Activated B cell treated with CpG ODN at 0.5 μM for 24 hours (primary cell): Measurements from ENCODE around the gene REPIN1. TPM values are rescaled to one million over a fixed set of nuclear protein-coding genes. Genes with fewer than 3 reads are reported as not detected.

Source experiments
- ATAC-seq: fragments of 200-7000 bp; cut with Tn5 transposase; one replicate; pipeline ENCODE4 v1.10.0; 2021; ENCODE audit warnings: low read depth, mild to moderate bottlenecking, moderate library complexity
- CTCF ChIA-PET: fragments of 350-600 bp; sonication (Branson Sonifier 250); formaldehyde crosslinking; loops from one replicate; lab custom pipeline; 2021; ENCODE audit warnings: antibody characterized with exemption; lab: Charles Lee
- POLR2A ChIA-PET: fragments of 350-600 bp; sonication (Branson Sonifier 250); formaldehyde crosslinking; loops from one replicate; lab custom pipeline; 2021; ENCODE audit warnings: antibody characterized with exemption; lab: Charles Lee
- DNase-seq: peaks from one replicate; pipeline ENCODE4 v3.0.0; 2022
- H3K27ac Mint-ChIP-seq: one replicate; pipeline ENCODE4 v1.8.0; 2020; ENCODE audit warnings: mixed read lengths
- H3K27me3 Mint-ChIP-seq: one replicate; pipeline ENCODE4 v1.8.0; 2021; ENCODE audit warnings: mixed read lengths
- H3K36me3 Mint-ChIP-seq: one replicate; pipeline ENCODE4 v1.8.0; 2021; ENCODE audit warnings: low read depth, mixed read lengths
- H3K4me1 Mint-ChIP-seq: one replicate; pipeline ENCODE4 v1.8.0; 2021; ENCODE audit warnings: mixed read lengths
- H3K4me3 Mint-ChIP-seq: one replicate; pipeline ENCODE4 v1.8.0; 2020; ENCODE audit warnings: mild to moderate bottlenecking, mixed read lengths
- H3K9me3 Mint-ChIP-seq: one replicate; pipeline ENCODE4 v1.8.0; 2020; ENCODE audit warnings: mixed read lengths
- CTCF ChIP-seq: fragments of 200-600 bp; IDR thresholded peaks from one replicate; pipeline ENCODE4 v1.8.0; 2022; ENCODE audit warnings: antibody characterized with exemption, mild to moderate bottlenecking
- intact Hi-C: fragments of 100-400 bp; cut with micrococcal nuclease; formaldehyde crosslinking; loops from one replicate; pipeline ENCODE4 v1.15.1; 2024
- total RNA-seq: library from RNA; stranded (reverse); gene quantifications from 2 replicates; pipeline ENCODE4 v1.2.3, GENCODE V29; 2022

REPIN1 gene
- total RNA-seq, 1 donor from 2014 or later = 116 TPM

- peak overlapping the region; percentile 91 for H3K27ac Mint-ChIP-seq
- peak overlapping the region; percentile 93 for H3K4me3 Mint-ChIP-seq
- ATAC-seq = peak; percentile 11
- intact Hi-C loops = loop anchor here (1.0 to 10.0 kb wide), 7 partner anchors 33 to 1191 kb away; partner anchors contain the start of genes RHEB and ZNF775
- H3K4me1 Mint-ChIP-seq = peaks cover 46% of the 10 kb centered on the region
- TF ChIP-seq CTCF = no peak
- H3K9me3 Mint-ChIP-seq = no peaks in the 10 kb centered on the region
- H3K27me3 Mint-ChIP-seq = no peaks in the 10 kb centered on the region
- ChIA-PET POLR2A (interaction anchor here (1.0 to 2.6 kb wide), 7 partner anchors 44 to 85 kb away, joined by 3 to 10 read pairs (median 4); no protein-coding TSS in a partner anchor), CTCF (interaction anchor here (0.7 to 0.9 kb wide), 2 partner anchors 38 to 82 kb away, joined by 3 to 4 read pairs; a partner anchor contains a TSS)
- H3K36me3 Mint-ChIP-seq = peaks cover 36% of the 10 kb centered on the region
- no peak for DNase-seq
Observed at GRCh38 chr7:150323682-150324372, 44.8 kb upstream of the REPIN1 start.

DNA sequence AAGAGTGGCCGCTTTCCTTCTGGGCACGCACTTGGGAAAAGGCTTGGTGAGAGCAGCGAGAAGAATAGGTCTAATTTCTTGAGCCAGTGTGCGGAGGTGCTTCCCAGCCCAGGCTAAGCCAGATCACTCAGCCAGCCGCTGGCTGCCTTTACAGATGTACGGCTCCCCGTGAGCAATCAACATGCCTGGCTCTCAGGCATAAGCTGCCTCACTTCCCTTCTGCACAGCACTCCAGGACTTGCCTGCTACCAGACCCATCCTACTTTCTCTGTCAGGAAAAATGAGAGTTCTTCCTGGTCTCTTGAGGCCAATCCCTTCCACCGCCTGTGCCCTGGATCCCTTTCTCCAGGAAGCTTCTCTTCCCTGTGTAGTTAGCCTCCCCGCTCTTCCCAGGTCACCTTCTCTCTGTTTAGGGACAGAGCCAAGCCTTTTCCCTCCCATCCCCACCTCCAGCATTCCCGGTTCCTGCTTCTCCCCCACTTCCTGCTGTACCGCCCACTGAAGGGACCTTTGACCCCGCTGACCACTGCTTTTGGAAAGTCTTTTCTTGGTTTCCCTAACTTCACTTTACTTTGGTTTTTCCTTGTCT lies 44.2 kb upstream of the REPIN1 start:
- Mint-ChIP-seq H3K4me3 (peak overlapping the region; percentile 93), H3K27ac (peak overlapping the region; percentile 91), H3K9me3 (no peaks in the 10 kb centered on the region), H3K36me3 (peaks cover 43% of the 10 kb centered on the region), H3K4me1 (peaks cover 41% of the 10 kb centered on the region), H3K27me3 (no peaks in the 10 kb centered on the region)
- no peak for DNase-seq
- no peak for ATAC-seq
- intact Hi-C loops = loop anchor here (10.0 kb wide), 1 partner anchor 1190 kb away; the partner anchor contains the start of gene RHEB
- no peak for TF ChIP-seq CTCF
- POLR2A ChIA-PET = interaction anchor here (1.0 to 2.6 kb wide), 4 partner anchors 44 to 82 kb away, joined by 3 to 10 read pairs (median 7); no protein-coding TSS in a partner anchor
- CTCF ChIA-PET = no interaction called here

- H3K4me3 Mint-ChIP-seq = peak overlapping the region; percentile 93
- POLR2A ChIA-PET = no interaction called here
- CTCF ChIA-PET = no interaction called here
Observed at GRCh38 chr7:150325110-150325611, 43.5 kb upstream of the REPIN1 start.

DNA sequence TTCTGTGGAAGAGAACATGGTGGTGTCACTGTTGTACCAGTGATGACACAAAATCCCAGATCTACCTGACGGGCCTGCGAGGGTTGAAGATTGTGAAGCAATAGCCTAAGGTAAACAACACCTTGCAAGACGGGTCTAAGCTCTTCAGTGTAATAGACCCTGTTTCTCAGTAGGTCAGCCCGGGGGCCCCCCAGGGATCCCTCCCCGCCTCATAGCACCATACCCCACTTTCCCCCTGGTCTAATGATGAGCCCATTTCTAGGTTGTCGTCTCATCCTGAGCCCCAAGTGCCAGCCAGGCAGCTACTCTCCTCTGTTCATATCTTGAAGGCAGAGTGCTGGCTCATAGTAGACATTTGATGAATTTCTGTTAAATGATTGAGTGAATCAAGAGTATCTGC lies 42.7 kb upstream of the REPIN1 start:
- H3K4me1 Mint-ChIP-seq = peaks cover 32% of the 10 kb centered on the region
- POLR2A ChIA-PET = interaction anchor here (0.6 kb wide), 1 partner anchor 41 kb away, joined by 3 read pairs; no protein-coding TSS in a partner anchor
- no peaks in the 10 kb centered on the region for H3K27me3 Mint-ChIP-seq
- TF ChIP-seq CTCF = no peak
- H3K9me3 Mint-ChIP-seq = no peaks in the 10 kb centered on the region
- H3K36me3 Mint-ChIP-seq = peaks cover 49% of the 10 kb centered on the region
- DNase-seq = no peak
- no peak overlapping the region for H3K27ac Mint-ChIP-seq
- CTCF ChIA-PET = no interaction called here
- H3K4me3 Mint-ChIP-seq = no peak overlapping the region
- intact Hi-C loops = loop anchor here (10.0 kb wide), 1 partner anchor 1189 kb away; the partner anchor contains the start of gene RHEB
- ATAC-seq = no peak

More at GRCh38 chr7:150325110-150325611, 43.5 kb upstream of the REPIN1 start:
- H3K36me3 Mint-ChIP-seq = peaks cover 44% of the 10 kb centered on the region
- H3K9me3 Mint-ChIP-seq = no peaks in the 10 kb centered on the region
- no peak for DNase-seq
- intact Hi-C loops = loop anchor here (10.0 kb wide), 1 partner anchor 1190 kb away; the partner anchor contains the start of gene RHEB
- H3K27me3 Mint-ChIP-seq = no peaks in the 10 kb centered on the region
- no peak for ATAC-seq
- H3K4me1 Mint-ChIP-seq = peaks cover 34% of the 10 kb centered on the region
- TF ChIP-seq CTCF = no peak
- no peak overlapping the region for H3K27ac Mint-ChIP-seq
